HEK293 (cell line): ENCODE measurements around the gene SLC27A3.

Experiments used
- CTCF ChIA-PET: fragments of 350-600 bp; formaldehyde crosslinking; extraction: SDS; loops from one replicate; lab custom pipeline; 2021; ENCODE audit warnings: antibody characterized with exemption; lab: Yijun Ruan, JAX
- POLR2A ChIA-PET: fragments of 300-600 bp; formaldehyde crosslinking; extraction: SDS; loops from one replicate; lab custom pipeline; 2020; ENCODE audit warnings: antibody characterized with exemption, inconsistent platforms; lab: Yijun Ruan, JAX
- H3K27ac ChIP-seq: fragments of 200-500 bp; sonication (Bioruptor generic); 2 replicates; pipeline ENCODE4 v1.5.1; 2014; ENCODE audit warnings: low read depth, low read length, control low read depth, inconsistent platforms; ENCODE audit errors: extremely low read depth
- H3K36me3 ChIP-seq, 2 experiments: fragments of 200-500 bp in 1 of 2; sonication (Bioruptor generic) in 1 of 2; 1 replicate in 1 of 2; 2 replicates in 1 of 2; pipeline ENCODE4 v1.5.1; 2014 to 2017; ENCODE audit warnings: inconsistent platforms in 2 of 2, low read length in 2 of 2; ENCODE audit not compliant: control insufficient read depth in 2 of 2, insufficient read depth in 1 of 2
- H3K4me1 ChIP-seq: fragments of 200-500 bp; sonication (Bioruptor generic); 2 replicates; pipeline ENCODE4 v1.5.1; 2014; ENCODE audit warnings: mild to moderate bottlenecking, low read length, inconsistent platforms; ENCODE audit not compliant: control insufficient read depth, insufficient read depth
- H3K4me3 ChIP-seq: 2 replicates; pipeline ENCODE4 v1.5.1; 2011; ENCODE audit warnings: low read depth, mild to moderate bottlenecking, control low read depth, low read length, moderate library complexity
- H3K9me3 ChIP-seq: fragments of 200-500 bp; sonication (Bioruptor generic); 2 replicates; pipeline ENCODE4 v1.5.1; 2014; ENCODE audit warnings: low read depth, low read length, inconsistent platforms; ENCODE audit not compliant: control insufficient read depth, insufficient read depth
- ATF2 ChIP-seq: fragments of 450-650 bp; formaldehyde crosslinking; IDR thresholded peaks from 2 replicates; pipeline ENCODE4 v1.5.1; 2016; ENCODE audit warnings: missing biosample characterization, missing genetic modification characterization, low read depth
- BCL11B ChIP-seq: fragments of 450-650 bp; formaldehyde crosslinking; IDR thresholded peaks from 2 replicates; pipeline ENCODE4 v1.5.1; 2016; ENCODE audit warnings: low read depth, missing biosample characterization, missing genetic modification characterization
- KLF1 ChIP-seq: fragments of 450-650 bp; formaldehyde crosslinking; IDR thresholded peaks from 2 replicates; pipeline ENCODE4 v1.5.1; 2016; ENCODE audit warnings: missing biosample characterization, missing genetic modification characterization
- PRDM1 ChIP-seq: fragments of 450-650 bp; formaldehyde crosslinking; IDR thresholded peaks from 2 replicates; pipeline ENCODE4; 2016; ENCODE audit warnings: missing biosample characterization, missing genetic modification characterization
- PRDM10 ChIP-seq: fragments of 450-650 bp; formaldehyde crosslinking; IDR thresholded peaks from 2 replicates; pipeline ENCODE4 v1.5.1; 2016; ENCODE audit warnings: missing biosample characterization, missing genetic modification characterization
- REPIN1 ChIP-seq: fragments of 450-650 bp; formaldehyde crosslinking; IDR thresholded peaks from 2 replicates; pipeline ENCODE4 v1.5.1; 2017; ENCODE audit warnings: missing biosample characterization, missing genetic modification characterization, low read depth
- SP2 ChIP-seq: fragments of 450-650 bp; formaldehyde crosslinking; IDR thresholded peaks from 2 replicates; pipeline ENCODE4 v1.5.1; 2016; ENCODE audit warnings: missing biosample characterization, missing genetic modification characterization
- TRIM28 ChIP-seq: IDR thresholded peaks from 2 replicates; pipeline ENCODE4 v1.6.1; 2011; ENCODE audit warnings: low read length, control low read depth, borderline replicate concordance
- TSHZ1 ChIP-seq: fragments of 450-650 bp; formaldehyde crosslinking; IDR thresholded peaks from 2 replicates; pipeline ENCODE4 v1.5.1; 2016; ENCODE audit warnings: missing biosample characterization, missing genetic modification characterization, borderline replicate concordance
- YY1 ChIP-seq: fragments of 450-650 bp; formaldehyde crosslinking; IDR thresholded peaks from 2 replicates; pipeline ENCODE4 v1.5.1; 2018; ENCODE audit warnings: missing biosample characterization, missing genetic modification characterization
- ZBTB10 ChIP-seq: fragments of 450-650 bp; formaldehyde crosslinking; IDR thresholded peaks from 2 replicates; pipeline ENCODE4 v1.5.1; 2016; ENCODE audit warnings: missing biosample characterization, missing genetic modification characterization
- ZBTB44 ChIP-seq: fragments of 450-650 bp; IDR thresholded peaks from 2 replicates; pipeline ENCODE4 v1.5.1; 2018; ENCODE audit warnings: missing biosample characterization, mild to moderate bottlenecking, missing genetic modification characterization
- ZFP69B ChIP-seq: fragments of 450-650 bp; formaldehyde crosslinking; IDR thresholded peaks from 2 replicates; pipeline ENCODE4 v1.5.1; 2016; ENCODE audit warnings: missing biosample characterization, missing genetic modification characterization
- ZNF114 ChIP-seq: fragments of 450-650 bp; formaldehyde crosslinking; IDR thresholded peaks from 2 replicates; pipeline ENCODE4 v1.5.0; 2017; ENCODE audit warnings: missing biosample characterization, missing genetic modification characterization
- ZNF221 ChIP-seq: fragments of 450-650 bp; formaldehyde crosslinking; IDR thresholded peaks from 2 replicates; pipeline ENCODE4 v1.5.1; 2017; ENCODE audit warnings: missing biosample characterization, missing genetic modification characterization, borderline replicate concordance
- ZNF292 ChIP-seq: fragments of 450-650 bp; formaldehyde crosslinking; IDR thresholded peaks from 2 replicates; pipeline ENCODE4 v1.5.1; 2016; ENCODE audit warnings: low read depth, missing biosample characterization, missing genetic modification characterization, borderline replicate concordance
- ZNF580 ChIP-seq: fragments of 450-650 bp; formaldehyde crosslinking; IDR thresholded peaks from 2 replicates; pipeline ENCODE4 v1.5.1; 2016; ENCODE audit warnings: missing biosample characterization, missing genetic modification characterization
- ZNF776 ChIP-seq: fragments of 450-650 bp; formaldehyde crosslinking; IDR thresholded peaks from 2 replicates; pipeline ENCODE4 v1.5.0; 2017; ENCODE audit warnings: missing biosample characterization, missing genetic modification characterization, borderline replicate concordance
- ZNF843 ChIP-seq: fragments of 450-650 bp; formaldehyde crosslinking; IDR thresholded peaks from 2 replicates; pipeline ENCODE4 v1.5.1; 2016; ENCODE audit warnings: missing biosample characterization, missing genetic modification characterization
- ZSCAN23 ChIP-seq: fragments of 450-650 bp; formaldehyde crosslinking; IDR thresholded peaks from 2 replicates; pipeline ENCODE4 v1.5.1; 2016; ENCODE audit warnings: missing biosample characterization, missing genetic modification characterization
- ZSCAN30 ChIP-seq: fragments of 450-650 bp; IDR thresholded peaks from 2 replicates; pipeline ENCODE4 v1.5.1; 2018; ENCODE audit warnings: missing biosample characterization, mild to moderate bottlenecking, missing genetic modification characterization, moderate library complexity

Gene SLC27A3

GRCh38 chr1:153752072-153752471, 23.1 kb upstream of the SLC27A3 start:
- Histone ChIP-seq H3K27ac (no peak overlapping the region), H3K36me3 (peaks cover 61 to 99% of the 10 kb centered on the region in 2 experiments), H3K9me3 (no peaks in the 10 kb centered on the region), H3K4me3 (no peak overlapping the region), H3K4me1 (no peaks in the 10 kb centered on the region)
- POLR2A ChIA-PET = no interaction called here
- CTCF ChIA-PET = interaction anchor here (0.9 to 5.8 kb wide), 4 partner anchors 37 to 602 kb away, joined by 3 to 55 read pairs (median 8); partner anchors contain the start of gene NPR1
- TF ChIP-seq ZBTB44 (tag by site-specific recombination) = no peak
- TF ChIP-seq PRDM1 (tag by site-specific recombination) = no peak
- TF ChIP-seq ATF2 (tag by site-specific recombination) = no peak
- TF ChIP-seq ZSCAN30 = no peak
- TF ChIP-seq ZNF221 = no peak

GRCh38 chr1:153752571-153753195, 22.5 kb upstream of the SLC27A3 start:
- POLR2A ChIA-PET = no interaction called here
- H3K9me3 ChIP-seq = no peaks in the 10 kb centered on the region
- H3K27ac ChIP-seq = no peak overlapping the region
- peaks cover 55 to 99% of the 10 kb centered on the region in 2 experiments for H3K36me3 ChIP-seq
- CTCF ChIA-PET = interaction anchor here (0.9 to 5.8 kb wide), 4 partner anchors 37 to 601 kb away, joined by 3 to 55 read pairs (median 8); partner anchors contain the start of gene NPR1
- H3K4me1 ChIP-seq = no peaks in the 10 kb centered on the region
- H3K4me3 ChIP-seq = no peak overlapping the region
- TF ChIP-seq ZNF776 (tag by site-specific recombination) (no peak), TRIM28 (no peak), PRDM10 (no peak), KLF1 (tag by site-specific recombination) (no peak), ZNF292 (no peak), TSHZ1 (no peak), ZFP69B (tag by site-specific recombination) (no peak), BCL11B (tag by site-specific recombination) (no peak), SP2 (tag by site-specific recombination) (no peak), REPIN1 (tag by site-specific recombination) (no peak), ZSCAN23 (no peak), ZBTB10 (no peak), ZNF843 (no peak), ZNF580 (tag by site-specific recombination) (no peak), ZNF114 (tag by site-specific recombination) (no peak), YY1 (no peak)
